H1 (cell line): ENCODE results near the gene COL4A1. TPM values are rescaled to one million over a fixed set of nuclear protein-coding genes. Genes with fewer than 3 reads are reported as not detected.

Experiments
- CTCF ChIA-PET: fragments of 300-600 bp; sonication (Branson Sonifier 250); formaldehyde crosslinking; loops from one replicate; lab custom pipeline; 2021; ENCODE audit not compliant: partially characterized antibody; lab: Charles Lee
- POLR2A ChIA-PET: fragments of 300-600 bp; sonication (Branson Sonifier 250); formaldehyde crosslinking; loops from one replicate; lab custom pipeline; 2021; ENCODE audit warnings: inconsistent platforms; ENCODE audit not compliant: partially characterized antibody; lab: Charles Lee
- DNase-seq, 2 experiments: peaks; one replicate each; pipeline versions ENCODE4 v3.0.0 to v3.0.0-alpha.2; 2010 to 2022; ENCODE audit warnings: low spot score in 2 of 2, low read depth in 1 of 2, mixed read lengths in 1 of 2
- FAIRE-seq: peaks from 2 replicates; lab custom pipeline; 2011; peaks lifted over from hg19 to GRCh38; lab: Jason Lieb, UNC
- H2AFZ ChIP-seq: 2 replicates; pipeline ENCODE4 v1.8.1; 2012; ENCODE audit warnings: low read length, inconsistent platforms
- H2AK5ac ChIP-seq: 2 replicates; pipeline ENCODE4 v1.6.1; 2013; ENCODE audit warnings: low read depth, low read length
- H2BK120ac ChIP-seq: replicated peaks from 2 replicates; pipeline ENCODE3; 2013; ENCODE audit warnings: low read depth, low read length, inconsistent platforms
- H2BK12ac ChIP-seq: 2 replicates; pipeline ENCODE4 v1.6.1; 2013; ENCODE audit warnings: low read depth, low read length
- H2BK15ac ChIP-seq: 2 replicates; pipeline ENCODE4 v1.6.1; 2013; ENCODE audit warnings: low read length
- H2BK20ac ChIP-seq: 2 replicates; pipeline ENCODE4 v1.6.1; 2013; ENCODE audit warnings: low read length
- H2BK5ac ChIP-seq: 2 replicates; pipeline ENCODE4 v1.6.1; 2013; ENCODE audit warnings: low read depth, low read length
- H3K14ac ChIP-seq: 2 replicates; pipeline ENCODE4 v1.6.1; 2013; ENCODE audit warnings: inconsistent platforms; ENCODE audit not compliant: insufficient read length
- H3K18ac ChIP-seq: 2 replicates; pipeline ENCODE4 v1.6.1; 2013; ENCODE audit warnings: low read length; ENCODE audit errors: extremely low read depth
- H3K23ac ChIP-seq: 2 replicates; pipeline ENCODE4 v1.6.1; 2013; ENCODE audit warnings: inconsistent platforms; ENCODE audit not compliant: insufficient read length
- H3K23me2 ChIP-seq: 2 replicates; pipeline ENCODE4 v1.6.1; 2013; ENCODE audit warnings: low read depth, low read length
- H3K27ac ChIP-seq: 2 replicates; pipeline ENCODE4 v1.6.1; 2011; ENCODE audit warnings: low read depth, low read length, inconsistent platforms
- H3K27me3 ChIP-seq, 4 experiments: replicated peaks in 1 of 4; 1 replicate in 1 of 4; 2 replicates in 3 of 4; pipeline versions ENCODE4 v1.6.1 to v1.8.1; 2011 to 2013; ENCODE audit warnings: low read length in 3 of 4, mild to moderate bottlenecking in 3 of 4, inconsistent platforms in 2 of 4, mixed read lengths in 2 of 4, moderate library complexity in 1 of 4; ENCODE audit not compliant: control insufficient read depth in 3 of 4, insufficient read depth in 3 of 4; ENCODE audit errors: extremely low read depth in 1 of 4
- H3K36me3 ChIP-seq, 4 experiments: 2 replicates each; pipeline versions ENCODE4 v1.6.1 to v1.8.1; 2011 to 2013; ENCODE audit warnings: mild to moderate bottlenecking in 4 of 4, low read length in 3 of 4, moderate library complexity in 2 of 4, control low read depth in 1 of 4, inconsistent platforms in 1 of 4; ENCODE audit not compliant: insufficient read depth in 4 of 4, control insufficient read depth in 2 of 4
- H3K4ac ChIP-seq: replicated peaks from 2 replicates; pipeline ENCODE3; 2013; ENCODE audit warnings: low read length, low read depth, mixed read lengths, inconsistent platforms; ENCODE audit not compliant: insufficient read length
- H3K4me1 ChIP-seq, 4 experiments: replicated peaks in 1 of 4; 1 replicate in 1 of 4; 2 replicates in 3 of 4; pipeline versions ENCODE4 v1.6.1 to v1.8.1; 2011 to 2013; ENCODE audit warnings: low read length in 3 of 4, inconsistent platforms in 2 of 4, mixed read lengths in 1 of 4; ENCODE audit not compliant: insufficient read depth in 4 of 4, control insufficient read depth in 3 of 4
- H3K4me2 ChIP-seq, 2 experiments: 2 replicates each; pipeline versions ENCODE4 v1.6.1 to v1.8.1; 2011 to 2013; ENCODE audit warnings: low read depth in 2 of 2, low read length in 2 of 2, control low read depth in 1 of 2, inconsistent platforms in 1 of 2, mild to moderate bottlenecking in 1 of 2; ENCODE audit not compliant: insufficient read depth in 1 of 2
- H3K4me3 ChIP-seq, 4 experiments: fragments of 200-600, 300-600 bp in 1 of 4; sonication (generic), shearing (Covaris generic), sonication (Bioruptor Twin) in 1 of 4; 2 replicates each; pipeline versions ENCODE4 v1.5.1 to v1.8.1; 2011 to 2016; ENCODE audit warnings: low read length in 4 of 4, low read depth in 3 of 4, control low read depth in 2 of 4, inconsistent platforms in 2 of 4, mild to moderate bottlenecking in 2 of 4, mixed read lengths in 1 of 4, moderate library complexity in 1 of 4; ENCODE audit not compliant: insufficient read depth in 2 of 4; ENCODE audit errors: extremely low read depth in 1 of 4
- H3K56ac ChIP-seq: replicated peaks from 2 replicates; pipeline ENCODE3; 2013; ENCODE audit warnings: low read depth, mild to moderate bottlenecking, mixed read lengths, low read length, inconsistent platforms; ENCODE audit not compliant: insufficient read length
- H3K79me1 ChIP-seq: 2 replicates; pipeline ENCODE4 v1.6.1; 2013; ENCODE audit warnings: low read depth, low read length, control low read depth
- H3K79me2 ChIP-seq, 2 experiments: 2 replicates each; pipeline versions ENCODE4 v1.6.1 to v1.8.1; 2012 to 2013; ENCODE audit warnings: low read length in 2 of 2, mild to moderate bottlenecking in 2 of 2, inconsistent platforms in 1 of 2; ENCODE audit not compliant: insufficient read depth in 2 of 2, control insufficient read depth in 1 of 2
- H3K9ac ChIP-seq, 4 experiments: replicated peaks in 1 of 4; 1 replicate in 1 of 4; 2 replicates in 3 of 4; pipeline versions ENCODE4 v1.6.1 to v1.8.1; 2011 to 2013; ENCODE audit warnings: low read depth in 3 of 4, low read length in 3 of 4, control low read depth in 2 of 4, mild to moderate bottlenecking in 2 of 4, moderate library complexity in 2 of 4, inconsistent platforms in 1 of 4; ENCODE audit errors: extremely low read depth in 1 of 4
- H3K9me3 ChIP-seq, 2 experiments: 2 replicates each; pipeline versions ENCODE4 v1.6.1 to v1.8.1; 2012 to 2013; ENCODE audit warnings: mild to moderate bottlenecking in 2 of 2, moderate library complexity in 2 of 2, control low read depth in 1 of 2, inconsistent platforms in 1 of 2, low read depth in 1 of 2, low read length in 1 of 2, mixed read lengths in 1 of 2; ENCODE audit not compliant: insufficient read depth in 2 of 2
- H4K20me1 ChIP-seq, 2 experiments: replicated peaks in 1 of 2; 2 replicates each; pipeline versions ENCODE3 to v1.8.1; 2011 to 2013; ENCODE audit warnings: inconsistent platforms in 2 of 2, low read length in 2 of 2, mild to moderate bottlenecking in 1 of 2; ENCODE audit not compliant: insufficient read depth in 2 of 2, control insufficient read depth in 1 of 2
- H4K5ac ChIP-seq: 2 replicates; pipeline ENCODE4 v1.6.1; 2013; ENCODE audit warnings: low read length, low read depth, mixed read lengths, inconsistent platforms; ENCODE audit not compliant: insufficient read length
- H4K8ac ChIP-seq: 2 replicates; pipeline ENCODE4 v1.8.0; 2013; ENCODE audit warnings: mild to moderate bottlenecking, moderate library complexity, low read length, inconsistent platforms; ENCODE audit not compliant: insufficient read depth; ENCODE audit errors: extremely low read depth
- H4K91ac ChIP-seq: replicated peaks from 2 replicates; pipeline ENCODE3; 2013; ENCODE audit warnings: low read length, mixed read lengths, inconsistent platforms; ENCODE audit not compliant: insufficient read length
- RNF2 ChIP-seq: fragments of 200-900, 300-1000 bp; sonication (generic); IDR thresholded peaks from 2 replicates; pipeline ENCODE4 v1.7.1; 2016; ENCODE audit warnings: borderline replicate concordance, low read depth, mild to moderate bottlenecking, antibody characterized with exemption, low read length; ENCODE audit not compliant: poor library complexity, severe bottlenecking; ENCODE audit errors: missing control alignments
- WGBS, 2 experiments: shearing (Covaris generic) in 1 of 2; methylation state at CpG; one replicate each; pipeline versions ENCODE4 v1.1.6 to v1.1.7; 2013 to 2015; ENCODE audit warnings: low lambda C conversion rate in 2 of 2, mixed read lengths in 2 of 2, inconsistent platforms in 1 of 2, low coverage in 1 of 2, missing lambda C conversion rate in 1 of 2; ENCODE audit not compliant: insufficient replicate concordance in 2 of 2, insufficient coverage in 1 of 2, insufficient read length in 1 of 2; ENCODE audit errors: extremely low coverage in 1 of 2, missing lambda C conversion rate in 1 of 2; 5-methylcytosine and 5-hydroxymethylcytosine counted together
- polyA plus RNA-seq, 7 experiments: library from polyadenylated mRNA; depleted of rRNA in 3 of 7; stranded (reverse) in 5 of 7; unstranded in 2 of 7; fragments of >200 nt in 5 of 7; fragments of 200-250 nt in 2 of 7; gene quantifications; 1 replicate in 5 of 7; 2 replicates in 1 of 7; 4 replicates in 1 of 7; pipeline versions ENCODE4 v1.2.1 to v1.2.3, GENCODE V29; 2011 to 2013; ENCODE audit warnings: missing spikeins in 2 of 7, mixed read lengths in 2 of 7
- total RNA-seq: library from RNA; stranded (reverse); fragmentation: NEBNext Ultra II Directional; extraction: Animal tissue kit (Norgen Biotek cat#: 25700); gene quantifications from 2 replicates; pipeline ENCODE4 v1.2.1, GENCODE V29; 2021

The COL4A1 gene
- total and polyA plus RNA-seq, 2 of the 8 experiments (the other 6 are each of a cell fraction or from before 2014, with no cell fraction given) = 30.7 to 82.0 TPM

- Histone ChIP-seq H3K79me2 (peaks cover 0 to 3% of the 10 kb centered on the region in 2 experiments; a peak in 1 of 4 replicates), H4K8ac (no peak overlapping the region), H2BK20ac (no peak overlapping the region), H3K9ac (no peak overlapping the region), H3K18ac (no peak overlapping the region; the same call in 1 of the 2 replicates), H3K4me1 (no peaks in the 10 kb centered on the region), H3K23ac (no peak overlapping the region), H2BK15ac (no peak overlapping the region), H2BK120ac (no peak overlapping the region), H3K4me3 (no peak overlapping the region), H2AFZ (no peak overlapping the region), H3K4me2 (no peak overlapping the region), H3K36me3 (no peaks in the 10 kb centered on the region), H3K79me1 (peaks cover 3% of the 10 kb centered on the region), H3K56ac (no peak overlapping the region), H2AK5ac (no peak overlapping the region), H4K5ac (no peak overlapping the region), H3K9me3 (no peaks in the 10 kb centered on the region), H3K4ac (no peak overlapping the region), H2BK5ac (no peak overlapping the region), H3K27ac (no peak overlapping the region), H4K91ac (no peak overlapping the region), H3K27me3 (no peaks in the 10 kb centered on the region), H3K23me2 (no peaks in the 10 kb centered on the region), H4K20me1 (peaks cover 0 to 5% of the 10 kb centered on the region in 2 experiments), H3K14ac (no peak overlapping the region), H2BK12ac (no peak overlapping the region)
- no peak for TF ChIP-seq RNF2
- FAIRE-seq = no peak
- POLR2A ChIA-PET = interaction anchor here (0.9 kb wide), 1 partner anchor 10 kb away, joined by 3 read pairs; no protein-coding TSS in a partner anchor
- CTCF ChIA-PET = interaction anchor here (0.9 to 2.3 kb wide), 7 partner anchors 10 to 37 kb away, joined by 3 to 9 read pairs (median 3); no protein-coding TSS in a partner anchor
- WGBS, 2 experiments = 92% methylated on average over 14 of the region's 14 CpGs; no CpG with 5 or more reads in 1 of the 2 experiments
- DNase-seq = no peak
Observed at GRCh38 chr13:110285991-110286832, 20.7 kb downstream of the COL4A1 start.
